ENCODE results near the gene RNF157.

Gene RNF157

DNA sequence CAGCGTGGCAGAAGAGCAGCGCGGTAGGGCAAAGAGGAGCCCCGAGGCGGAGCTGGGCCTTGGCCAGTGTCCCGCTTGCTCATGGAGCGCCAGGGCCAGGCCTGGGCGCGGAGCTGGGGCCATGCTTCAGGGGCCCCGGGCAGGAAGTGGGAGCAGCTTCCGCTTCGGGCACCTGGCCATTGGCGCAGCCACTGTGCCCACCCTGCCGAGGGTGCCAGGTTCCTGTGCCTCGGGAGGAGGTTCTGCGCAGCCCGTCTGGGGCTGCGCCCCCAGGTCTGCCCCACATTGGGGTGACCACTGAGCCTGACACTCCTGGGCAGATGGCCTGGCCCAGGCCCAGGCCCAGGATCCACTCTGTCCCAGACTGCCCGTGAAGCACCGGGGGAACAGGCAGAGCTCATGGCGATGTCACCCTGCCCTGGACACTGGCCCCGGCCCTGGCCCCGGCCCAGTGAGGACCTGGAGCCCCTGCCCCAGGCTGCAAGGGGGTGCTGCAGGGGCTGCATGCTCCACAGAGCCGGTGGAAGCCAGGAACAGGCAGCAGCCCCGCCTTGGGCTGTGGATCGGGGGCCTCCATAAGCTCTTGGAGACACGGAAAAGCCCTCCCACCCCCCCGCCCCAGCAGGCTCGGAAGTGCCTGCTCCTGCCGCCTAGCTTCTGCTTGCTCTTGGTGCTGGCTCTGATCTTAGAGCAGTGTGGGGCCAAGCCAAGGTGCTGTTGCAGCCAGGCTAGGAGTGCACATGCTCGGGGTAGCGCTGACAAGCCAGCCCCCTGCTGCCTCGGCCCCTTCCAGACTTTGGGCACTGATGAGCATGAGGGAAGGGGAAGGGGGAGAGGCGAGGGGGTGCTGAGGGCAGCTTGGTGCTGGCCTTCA is 63.4 kb downstream of the RNF157 start:
- no peak overlapping the region for H3K4me3 ChIP-seq (ENCODE audit: low read depth, low read length)
- H3K27me3 ChIP-seq (ENCODE audit: control insufficient read depth, insufficient read depth, low read length): no peaks in the 10 kb centered on the region
- H3K9me3 ChIP-seq (ENCODE audit: control insufficient read depth, low read length): no peaks in the 10 kb centered on the region
- no peak overlapping the region for H3K9ac ChIP-seq
- H3K27ac ChIP-seq: no peak overlapping the region
- peaks cover 2% of the 10 kb centered on the region for H3K79me2 ChIP-seq
- TF ChIP-seq, protein P1, sequence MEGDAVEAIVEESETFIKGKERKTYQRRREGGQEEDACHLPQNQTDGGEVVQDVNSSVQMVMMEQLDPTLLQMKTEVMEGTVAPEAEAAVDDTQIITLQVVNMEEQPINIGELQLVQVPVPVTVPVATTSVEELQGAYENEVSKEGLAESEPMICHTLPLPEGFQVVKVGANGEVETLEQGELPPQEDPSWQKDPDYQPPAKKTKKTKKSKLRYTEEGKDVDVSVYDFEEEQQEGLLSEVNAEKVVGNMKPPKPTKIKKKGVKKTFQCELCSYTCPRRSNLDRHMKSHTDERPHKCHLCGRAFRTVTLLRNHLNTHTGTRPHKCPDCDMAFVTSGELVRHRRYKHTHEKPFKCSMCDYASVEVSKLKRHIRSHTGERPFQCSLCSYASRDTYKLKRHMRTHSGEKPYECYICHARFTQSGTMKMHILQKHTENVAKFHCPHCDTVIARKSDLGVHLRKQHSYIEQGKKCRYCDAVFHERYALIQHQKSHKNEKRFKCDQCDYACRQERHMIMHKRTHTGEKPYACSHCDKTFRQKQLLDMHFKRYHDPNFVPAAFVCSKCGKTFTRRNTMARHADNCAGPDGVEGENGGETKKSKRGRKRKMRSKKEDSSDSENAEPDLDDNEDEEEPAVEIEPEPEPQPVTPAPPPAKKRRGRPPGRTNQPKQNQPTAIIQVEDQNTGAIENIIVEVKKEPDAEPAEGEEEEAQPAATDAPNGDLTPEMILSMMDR (IDR thresholded peaks at IDR 0.05): no peak
- no peak overlapping the region for H2AFZ ChIP-seq
- no peaks in the 10 kb centered on the region for H3K4me1 ChIP-seq
- no peak overlapping the region for H3K4me2 ChIP-seq (ENCODE audit: low read length)
- no peaks in the 10 kb centered on the region for H3K36me3 ChIP-seq (ENCODE audit: control insufficient read depth, insufficient read depth, low read length)

- no peaks in the 10 kb centered on the region for H3K36me3 ChIP-seq (ENCODE audit: control insufficient read depth, insufficient read depth, low read length)
- no peak overlapping the region for H3K4me2 ChIP-seq (ENCODE audit: low read length)
- H3K27ac ChIP-seq: no peak overlapping the region
- no peaks in the 10 kb centered on the region for H3K9me3 ChIP-seq (ENCODE audit: control insufficient read depth, low read length)
- H3K4me3 ChIP-seq (ENCODE audit: low read depth, low read length): no peak overlapping the region
- H3K27me3 ChIP-seq (ENCODE audit: control insufficient read depth, insufficient read depth, low read length): no peaks in the 10 kb centered on the region
- TF ChIP-seq, protein P1 (IDR thresholded peaks at IDR 0.05): no peak
- no peak overlapping the region for H2AFZ ChIP-seq
- H3K4me1 ChIP-seq: no peaks in the 10 kb centered on the region
- no peak overlapping the region for H3K9ac ChIP-seq
- H3K79me2 ChIP-seq: peaks cover 2% of the 10 kb centered on the region
Observed at GRCh38 chr17:76174037-76174436, 66.3 kb downstream of the RNF157 start.

GRCh38 chr17:76173474-76173873 is 66.8 kb downstream of the RNF157 start:
- Histone ChIP-seq H3K27ac (no peak overlapping the region), H3K4me1 (no peaks in the 10 kb centered on the region), H3K9ac (no peak overlapping the region), H3K27me3 (ENCODE audit: control insufficient read depth, insufficient read depth, low read length) (no peaks in the 10 kb centered on the region), H3K9me3 (ENCODE audit: control insufficient read depth, low read length) (no peaks in the 10 kb centered on the region), H3K36me3 (ENCODE audit: control insufficient read depth, insufficient read depth, low read length) (no peaks in the 10 kb centered on the region), H3K4me2 (ENCODE audit: low read length) (no peak overlapping the region), H3K79me2 (peaks cover 2% of the 10 kb centered on the region), H2AFZ (no peak overlapping the region), H3K4me3 (ENCODE audit: low read depth, low read length) (no peak overlapping the region)
- TF ChIP-seq, protein P1 (IDR thresholded peaks at IDR 0.05): no peak

- Histone ChIP-seq H3K9me3 (ENCODE audit: control insufficient read depth, low read length) (no peaks in the 10 kb centered on the region), H3K79me2 (peaks cover under 1% of the 10 kb centered on the region), H3K4me1 (no peaks in the 10 kb centered on the region), H3K27me3 (ENCODE audit: control insufficient read depth, insufficient read depth, low read length) (no peaks in the 10 kb centered on the region), H3K4me3 (ENCODE audit: low read depth, low read length) (no peak overlapping the region), H3K4me2 (ENCODE audit: low read length) (no peak overlapping the region), H2AFZ (no peak overlapping the region), H3K9ac (no peak overlapping the region), H3K36me3 (ENCODE audit: control insufficient read depth, insufficient read depth, low read length) (no peaks in the 10 kb centered on the region), H3K27ac (no peak overlapping the region)
- TF ChIP-seq, protein P1 (IDR thresholded peaks at IDR 0.05): no peak
Observed at GRCh38 chr17:76171706-76172105, 68.6 kb downstream of the RNF157 start.

GRCh38 chr17:76170114-76170513 is 70.2 kb downstream of the RNF157 start:
- Histone ChIP-seq H2AFZ (no peak overlapping the region), H3K9me3 (ENCODE audit: control insufficient read depth, low read length) (no peaks in the 10 kb centered on the region), H3K4me1 (no peaks in the 10 kb centered on the region), H3K27ac (no peak overlapping the region), H3K4me2 (ENCODE audit: low read length) (no peak overlapping the region), H3K79me2 (no peaks in the 10 kb centered on the region), H3K36me3 (ENCODE audit: control insufficient read depth, insufficient read depth, low read length) (no peaks in the 10 kb centered on the region), H3K27me3 (ENCODE audit: control insufficient read depth, insufficient read depth, low read length) (no peaks in the 10 kb centered on the region), H3K4me3 (ENCODE audit: low read depth, low read length) (no peak overlapping the region), H3K9ac (no peak overlapping the region)
- TF ChIP-seq, protein P1 (IDR thresholded peaks at IDR 0.05): no peak

Data from parathyroid adenoma (tissue), 2 donors.